Activated T-cell treated with anti-CD3 and anti-CD28 coated beads, Interleukin-2, amount 50 U/mL, for 1 hour (primary cell): ENCODE data around the gene ITGAV.
"Not testable (repeated sequence)": the region's sequence is repeated elsewhere in the genome, so short reads cannot be mapped to it uniquely, and the experiment has no call there.

ENCODE experiments used
- DNase-seq: peaks from one replicate; pipeline ENCODE4 v3.0.0-alpha.2; 2020

The ITGAV gene

DNA sequence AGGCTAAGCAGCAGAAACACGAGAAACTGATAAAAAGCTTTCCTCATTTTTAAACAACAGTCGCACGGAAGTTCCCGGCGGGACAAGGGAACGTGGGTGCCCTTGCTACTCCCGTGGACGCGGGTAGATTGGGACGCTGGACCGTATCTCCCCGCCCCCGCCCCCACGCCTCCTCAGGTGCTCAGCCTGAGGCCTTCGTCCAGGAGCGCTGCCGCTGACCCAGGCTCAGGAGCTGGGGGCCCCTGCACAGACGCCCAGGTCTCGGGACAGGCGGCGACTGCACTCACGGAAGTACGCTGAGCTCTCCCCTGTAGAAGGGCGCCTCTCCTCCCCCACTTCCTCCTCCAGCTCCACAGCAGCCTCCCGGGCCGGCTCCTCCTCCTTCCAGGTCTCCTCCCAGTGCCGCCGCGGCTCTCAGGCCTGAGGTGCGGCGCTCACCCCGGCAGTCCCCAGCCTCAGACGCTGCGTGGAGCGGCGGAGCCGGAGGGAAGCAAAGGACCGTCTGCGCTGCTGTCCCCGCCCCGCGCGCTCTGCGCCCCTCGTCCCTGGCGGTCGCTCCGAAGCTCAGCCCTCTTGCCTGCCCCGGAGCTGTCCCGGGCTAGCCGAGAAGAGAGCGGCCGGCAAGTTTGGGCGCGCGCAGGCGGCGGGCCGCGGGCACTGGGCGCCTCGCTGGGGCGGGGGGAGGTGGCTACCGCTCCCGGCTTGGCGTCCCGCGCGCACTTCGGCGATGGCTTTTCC lies at the start of gene ITGAV:
TSS of gene ITGAV (plus strand) at position 445 of the 738 bp plus-strand sequence. CDS start at position 728, 283 bp downstream.
- DNase-seq = peak; percentile 80

DNA sequence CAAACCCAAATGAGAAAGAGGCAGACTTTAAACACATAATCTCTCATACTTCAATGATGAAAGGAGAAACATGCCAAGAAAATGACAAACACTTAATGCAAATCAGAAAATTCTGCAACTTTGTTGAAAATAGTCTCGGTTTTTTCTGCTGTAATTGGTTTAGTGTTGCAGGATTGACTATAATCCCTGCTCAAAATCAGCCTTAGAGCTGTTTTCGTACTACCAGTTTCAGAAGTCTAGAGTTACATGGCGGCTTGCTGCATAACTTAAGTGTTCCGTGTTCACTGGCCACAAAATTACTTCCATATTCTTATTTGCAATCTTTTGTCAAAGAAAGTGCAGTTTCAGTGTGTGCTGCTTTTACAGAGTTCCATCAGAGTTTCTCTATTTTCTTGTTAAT lies 48.9 kb upstream of the ITGAV start:
- no peak for DNase-seq

DNA sequence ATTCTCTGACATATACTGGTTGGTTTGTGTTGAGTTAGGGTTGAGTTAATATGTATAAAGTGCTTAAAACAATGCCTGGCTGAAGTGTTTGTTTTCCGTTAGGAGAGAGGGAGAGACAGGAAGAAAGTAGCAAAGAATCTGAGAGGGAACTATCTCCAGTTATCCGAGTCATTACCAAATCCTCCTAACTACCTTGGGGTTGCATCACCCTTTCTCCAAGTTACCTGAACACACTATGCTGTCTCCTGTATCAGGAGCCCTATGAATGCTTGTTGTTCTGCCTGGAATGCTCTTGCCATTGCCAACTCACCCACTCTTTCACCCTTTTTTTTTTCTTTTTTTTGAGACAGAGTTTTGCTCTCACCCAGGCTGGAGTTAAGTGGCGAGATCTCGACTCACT lies 47.9 kb upstream of the ITGAV start:
- DNase-seq = no peak

DNA sequence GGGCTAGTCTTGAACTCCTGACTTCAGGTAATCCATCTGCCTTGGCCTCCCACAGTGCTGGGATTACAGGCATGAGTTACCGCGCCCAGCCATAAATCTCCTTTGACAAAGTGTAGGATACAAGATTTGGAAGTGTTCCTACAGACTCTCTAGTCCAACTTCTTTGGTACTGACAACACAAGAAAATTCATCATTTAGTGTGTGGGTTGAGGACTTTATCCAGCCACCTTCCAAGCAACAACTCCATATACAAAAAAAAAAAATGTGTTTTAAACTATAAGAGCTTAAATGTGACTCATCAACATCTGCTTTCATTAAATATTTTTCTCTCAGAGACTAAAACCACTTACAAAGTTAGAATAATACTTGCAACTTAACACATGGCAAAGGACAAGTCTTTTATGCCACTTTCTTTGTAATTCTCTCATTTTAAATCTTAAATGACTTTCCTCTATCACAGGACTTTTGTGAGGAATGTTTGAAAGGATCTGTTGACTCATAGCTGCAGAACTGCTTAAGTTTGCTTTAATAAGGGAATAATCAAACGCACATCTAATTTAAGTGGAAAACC lies 46.2 kb upstream of the ITGAV start:
- DNase-seq = no peak

DNA sequence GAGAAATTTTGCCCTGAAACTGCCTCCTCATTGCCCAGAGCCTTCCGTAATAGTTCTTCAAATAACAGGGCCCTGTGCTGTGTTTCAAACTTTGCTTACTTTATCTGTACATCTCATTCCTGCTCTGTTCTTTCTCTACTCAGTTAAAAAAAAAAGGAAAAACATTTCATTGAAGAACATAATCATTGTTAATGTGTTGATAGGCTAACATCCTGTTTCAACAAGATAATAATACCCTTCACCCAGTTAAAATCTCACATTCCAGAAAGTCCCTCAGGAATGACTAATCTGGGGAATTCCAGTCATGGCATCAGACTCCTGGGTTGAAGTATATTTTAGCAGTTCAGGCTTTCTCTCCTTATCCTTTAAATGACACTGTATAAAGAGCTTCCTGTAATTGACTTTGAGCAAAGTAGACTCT lies 45.6 kb upstream of the ITGAV start:
- DNase-seq = no peak

DNA sequence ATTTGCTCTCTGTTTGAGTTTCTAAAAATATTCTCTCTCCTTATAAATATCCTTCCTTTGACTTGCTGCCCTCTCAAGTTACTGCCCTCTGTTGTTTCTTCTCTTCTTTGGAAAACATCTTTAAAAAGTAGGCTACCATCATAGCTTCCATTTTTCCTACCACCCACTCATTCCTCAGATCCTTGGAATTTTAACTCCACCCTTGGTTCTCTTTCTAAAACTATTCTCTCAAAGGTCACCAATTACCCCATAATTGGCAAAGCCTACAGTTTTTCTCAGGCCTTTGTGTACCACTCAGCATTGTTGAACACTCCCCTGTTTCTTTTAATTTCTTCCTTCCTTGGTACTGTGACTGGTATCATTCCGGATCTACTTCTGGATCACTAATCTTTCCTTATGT lies 43.0 kb upstream of the ITGAV start:
- DNase-seq = no peak

DNA sequence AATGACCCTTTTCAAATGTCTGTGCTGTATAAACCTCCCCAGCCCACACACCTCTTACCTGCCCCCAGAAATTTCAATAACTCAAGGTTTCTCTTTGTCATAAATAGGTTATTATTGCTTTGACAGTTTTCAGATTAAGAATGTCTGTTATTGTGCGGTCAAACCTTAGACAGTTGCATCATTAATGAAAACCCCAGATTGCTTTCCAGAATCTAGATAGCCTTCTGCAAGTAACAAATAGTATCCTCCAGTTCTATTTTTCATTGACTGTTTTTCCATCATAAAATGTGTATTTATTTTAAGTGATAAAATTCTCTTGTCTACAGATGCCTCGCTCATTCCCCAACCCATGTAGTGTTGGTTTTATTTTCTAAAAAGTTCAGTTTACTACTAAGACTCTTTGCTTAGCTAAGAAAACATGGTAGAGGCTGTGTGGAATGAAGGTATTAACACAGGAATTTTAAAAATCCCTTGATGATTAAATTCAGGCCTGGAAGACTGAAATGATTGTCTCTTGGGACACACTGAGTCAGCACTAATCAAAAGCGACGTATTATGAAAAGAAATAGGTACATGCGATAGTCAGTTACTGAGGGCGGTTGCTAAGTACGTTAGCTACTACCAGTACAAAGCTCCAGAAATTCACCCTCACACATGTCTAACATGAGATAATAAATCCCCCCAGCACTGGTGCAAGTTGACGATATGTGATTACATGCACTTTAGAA lies 38.4 kb upstream of the ITGAV start:
- DNase-seq = no peak

DNA sequence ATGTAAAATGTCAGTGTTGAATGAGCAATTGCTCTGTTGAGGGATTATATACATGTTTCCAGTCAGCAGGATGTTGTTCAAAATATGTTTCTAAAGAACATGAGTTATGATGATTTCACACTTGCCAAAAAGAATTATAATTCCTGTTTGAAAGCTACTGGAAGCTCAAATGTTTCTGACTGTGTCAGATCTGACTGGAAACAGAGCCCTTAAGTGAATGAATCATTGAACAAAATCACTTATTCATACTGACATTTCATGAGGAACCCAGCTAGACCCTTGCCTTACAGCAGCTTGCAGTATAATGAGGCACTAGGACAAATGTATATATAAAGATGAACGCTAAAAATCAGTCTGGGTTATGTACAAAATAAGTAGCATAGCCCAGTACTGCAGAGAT lies 35.4 kb upstream of the ITGAV start:
- DNase-seq = no peak

DNA sequence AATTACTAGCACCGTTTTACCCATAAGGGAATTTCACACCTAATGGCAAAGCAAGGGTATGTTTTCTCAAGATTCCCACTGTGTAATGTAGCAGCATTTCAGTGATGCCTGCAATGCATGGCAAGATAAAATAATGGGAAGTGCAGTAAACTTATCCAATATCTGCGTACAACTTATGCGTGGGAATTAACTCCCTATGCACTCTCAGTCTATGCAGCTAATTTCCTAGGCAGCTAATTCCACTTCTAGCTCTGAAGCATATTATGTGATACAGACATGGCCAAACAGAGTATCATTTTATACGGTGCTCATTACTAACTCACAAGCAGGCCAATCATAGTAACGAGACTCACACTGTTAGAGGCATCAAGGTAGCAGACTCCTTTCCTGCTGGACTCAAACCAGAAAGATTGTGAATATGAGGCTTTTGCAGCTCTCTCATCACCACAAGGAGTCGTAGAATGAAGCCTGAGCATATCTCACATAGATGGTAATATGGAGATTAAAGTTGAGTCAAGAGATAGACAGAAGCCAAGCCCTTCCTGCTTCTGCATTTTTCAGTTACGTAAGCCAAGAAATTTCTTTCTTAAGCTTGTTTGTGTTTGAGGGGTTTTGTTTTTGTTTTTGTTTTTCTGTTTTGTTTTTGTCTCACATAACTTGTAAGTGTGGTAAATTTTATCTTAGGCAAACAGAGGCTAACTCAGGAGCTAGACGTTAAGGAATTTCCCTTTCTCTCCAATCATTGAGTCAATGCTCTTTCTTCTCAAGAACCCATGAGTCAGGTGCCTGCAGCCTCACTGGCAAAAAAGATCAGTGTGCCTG lies 34.8 kb upstream of the ITGAV start:
- no peak for DNase-seq

DNA sequence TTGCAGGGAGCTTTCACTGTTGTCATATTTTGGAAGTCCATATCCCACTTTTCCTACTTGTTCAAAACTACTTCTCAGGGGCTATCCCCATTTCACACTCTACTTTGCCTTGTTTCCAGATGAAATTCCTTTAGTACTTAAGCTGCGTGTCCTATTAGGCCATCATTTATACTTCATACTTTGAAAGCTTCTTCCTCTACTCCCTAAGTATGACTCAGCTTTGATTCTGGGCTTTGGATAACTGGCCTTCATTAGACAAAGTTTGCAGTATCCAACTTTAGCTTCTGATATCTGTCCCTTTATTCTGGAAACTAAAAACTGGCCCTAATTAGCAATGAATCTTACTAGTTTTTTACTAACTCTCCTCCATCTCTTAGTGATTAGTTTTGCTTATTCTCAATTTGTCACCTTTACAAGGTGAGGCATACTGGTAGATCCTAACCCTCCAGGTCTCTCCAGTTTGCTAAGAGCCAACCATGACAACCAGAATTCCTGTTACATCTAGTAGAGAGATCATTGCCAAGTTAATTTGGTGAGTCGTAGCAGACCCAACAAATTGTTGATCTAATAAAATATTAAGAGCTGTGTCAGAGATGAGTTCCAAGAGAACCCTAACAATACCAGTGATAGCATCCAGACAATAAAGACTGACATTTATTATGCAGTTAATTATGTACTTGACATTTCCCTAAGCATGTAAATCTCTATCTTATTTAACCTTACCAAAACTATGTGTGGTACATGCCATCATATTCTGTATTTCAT lies 31.2 kb upstream of the ITGAV start:
- DNase-seq = no peak

DNA sequence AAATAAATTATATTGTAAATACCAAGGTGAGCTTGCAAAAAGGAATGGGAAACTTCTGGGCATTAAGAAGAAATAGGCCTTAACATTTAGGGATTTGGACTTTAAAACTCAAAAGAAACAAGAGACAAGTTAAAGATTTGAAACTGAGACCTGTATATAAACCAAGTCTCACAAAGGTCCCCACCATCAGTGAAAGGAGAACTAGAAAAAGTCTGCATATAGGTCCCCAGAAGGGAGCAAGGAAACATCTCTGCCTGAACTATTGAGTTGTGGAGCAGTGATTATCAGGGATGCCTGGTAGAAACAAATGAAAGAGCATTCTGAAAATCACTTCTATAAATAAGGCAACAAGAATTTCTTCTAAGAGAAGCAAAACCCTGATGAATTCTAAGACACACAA lies 30.5 kb upstream of the ITGAV start:
- DNase-seq = no peak

DNA sequence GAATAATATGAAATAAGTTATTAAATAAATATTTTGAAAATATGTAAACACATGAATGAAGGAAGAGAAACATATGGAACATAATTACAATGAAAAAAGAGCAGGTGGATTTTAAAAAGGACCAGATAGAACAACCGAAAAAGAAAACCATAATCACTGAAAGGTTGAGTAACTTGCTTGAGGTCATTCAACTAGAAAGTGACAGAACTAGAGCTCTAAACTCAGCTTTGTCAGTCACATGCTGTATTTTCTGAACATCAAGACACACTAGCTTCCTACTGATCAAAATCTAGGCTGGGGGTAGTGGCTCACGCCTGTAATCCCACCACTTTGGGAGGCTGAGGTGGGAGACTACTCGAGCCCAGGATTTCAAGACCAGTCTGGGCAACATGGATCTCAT lies 30.0 kb upstream of the ITGAV start:
- DNase-seq = no peak

DNA sequence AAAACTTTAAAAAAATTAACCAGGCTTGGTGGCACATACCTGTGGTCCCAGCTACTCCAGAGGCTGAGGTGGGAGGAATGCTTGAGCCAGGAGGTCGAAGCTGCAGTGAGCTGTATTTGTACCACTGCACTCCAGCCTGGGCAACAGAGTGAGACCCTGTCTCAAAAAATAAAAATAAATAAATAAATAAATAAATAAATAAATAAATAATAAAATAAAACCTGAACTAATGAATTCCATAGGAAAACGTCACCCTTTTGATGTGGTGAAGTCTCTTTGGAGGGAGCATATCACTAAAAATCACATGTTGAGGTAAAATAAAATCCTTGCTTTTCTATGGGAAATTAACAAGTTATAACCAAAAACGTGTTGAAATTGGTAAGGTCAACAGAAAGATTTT lies 29.6 kb upstream of the ITGAV start:
- no peak for DNase-seq

DNA sequence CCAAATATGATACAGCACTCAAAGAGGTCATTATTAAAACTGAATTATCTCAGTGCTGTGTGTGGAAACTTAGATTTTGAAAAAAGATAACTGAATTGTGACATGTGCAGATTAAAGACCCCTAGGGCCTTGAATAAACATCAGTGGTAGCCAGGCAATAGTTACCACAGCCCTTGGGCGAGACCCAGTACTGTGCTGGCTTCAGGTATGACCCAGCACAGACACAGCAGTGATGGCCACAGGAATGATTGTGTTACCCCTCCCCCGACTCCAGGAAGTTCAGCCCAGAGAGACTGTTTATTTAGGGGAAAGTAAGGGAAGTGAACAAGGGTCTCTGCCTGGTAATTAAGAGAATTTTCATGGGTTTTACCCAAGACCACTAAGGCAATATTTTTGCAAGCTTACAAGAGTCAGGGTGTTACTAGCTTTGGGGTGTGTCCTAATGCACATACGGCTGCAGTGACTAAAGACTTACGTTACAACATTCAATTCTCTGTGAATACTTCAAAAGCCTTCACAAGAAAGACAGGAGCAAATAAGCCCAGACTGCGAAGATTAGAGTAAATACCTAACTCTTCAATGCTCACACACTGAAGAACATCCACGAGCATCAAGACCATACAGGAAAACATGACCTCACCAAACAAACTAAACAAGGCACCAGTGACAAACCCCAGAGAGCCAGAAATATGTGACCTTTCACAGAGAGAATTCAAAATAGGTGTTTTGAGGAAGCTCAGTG lies 28.2 kb upstream of the ITGAV start:
- no peak for DNase-seq

DNA sequence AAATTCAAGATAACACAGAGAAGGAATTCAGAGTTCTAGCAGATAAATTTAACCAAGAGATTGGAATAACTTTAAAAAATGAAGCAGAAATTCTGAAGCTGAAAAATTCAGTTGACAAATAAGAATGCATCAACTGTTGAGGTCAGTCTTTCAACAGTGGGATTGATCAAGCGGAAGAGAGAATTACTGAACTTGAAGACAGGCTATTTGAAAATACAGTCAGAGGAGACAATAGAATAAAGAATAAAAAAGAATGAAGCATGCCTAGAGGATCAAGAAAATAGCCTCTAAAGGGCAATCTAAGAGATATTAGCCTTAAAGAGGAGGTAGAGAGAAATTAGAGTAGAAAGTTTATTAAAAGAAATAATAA lies 27.7 kb upstream of the ITGAV start:
- DNase-seq = no peak

DNA sequence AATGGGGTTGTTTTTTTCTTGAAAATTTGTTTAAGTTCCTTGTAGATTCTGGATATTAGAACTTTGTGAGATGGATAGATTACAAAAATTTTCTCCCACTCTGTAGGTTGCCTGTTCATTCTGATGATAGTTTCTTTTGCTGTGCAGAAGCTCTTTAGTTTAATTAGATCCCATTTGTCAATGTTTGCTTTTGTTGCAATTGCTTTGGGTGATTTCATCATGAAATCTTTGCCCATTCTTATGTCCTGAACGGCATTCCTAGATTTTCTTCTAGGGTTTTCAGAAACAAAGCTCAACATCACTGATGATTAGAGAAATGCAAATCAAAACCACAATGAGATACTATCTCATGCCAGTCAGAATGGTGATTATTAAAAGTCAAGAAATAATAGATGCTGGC lies 21.3 kb upstream of the ITGAV start:
- not testable (repeated sequence) for DNase-seq

DNA sequence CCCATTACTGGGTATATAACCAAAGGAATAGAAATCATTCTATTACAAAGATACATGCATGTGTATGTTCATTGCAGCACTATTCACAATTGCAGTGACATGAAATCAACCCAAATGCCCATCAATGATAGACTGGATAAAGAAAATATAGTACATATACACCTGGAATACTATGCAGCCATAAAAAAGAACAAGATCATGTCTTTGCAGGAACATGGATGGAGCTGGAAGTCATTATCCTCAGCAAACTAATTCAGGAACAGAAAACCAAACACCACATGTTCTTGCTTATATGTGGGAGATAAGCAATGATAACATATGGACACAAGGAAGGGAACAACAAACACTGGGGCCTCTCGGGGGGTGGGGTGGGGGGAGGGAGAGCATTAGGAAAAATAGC lies 20.7 kb upstream of the ITGAV start:
- not testable (repeated sequence) for DNase-seq

DNA sequence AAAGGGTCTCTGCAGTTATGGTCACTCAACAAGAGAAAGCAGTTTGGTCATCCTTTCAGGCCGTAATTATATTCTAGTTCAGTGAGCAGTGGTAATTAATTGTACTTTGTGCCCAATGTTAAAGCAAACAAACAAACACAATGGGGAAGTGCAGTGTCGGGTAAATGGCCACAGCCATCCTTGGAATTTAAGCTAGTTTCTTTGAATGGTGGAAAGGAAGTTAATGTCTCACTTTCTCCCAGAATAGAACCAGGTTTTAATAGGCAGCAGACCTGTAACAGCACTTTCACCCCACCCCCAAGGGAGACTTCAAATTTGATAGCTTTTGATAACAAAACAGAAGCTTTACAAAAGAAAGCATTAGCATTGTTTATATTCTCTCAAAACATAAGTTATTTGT lies 20.0 kb upstream of the ITGAV start:
- DNase-seq = no peak

DNA sequence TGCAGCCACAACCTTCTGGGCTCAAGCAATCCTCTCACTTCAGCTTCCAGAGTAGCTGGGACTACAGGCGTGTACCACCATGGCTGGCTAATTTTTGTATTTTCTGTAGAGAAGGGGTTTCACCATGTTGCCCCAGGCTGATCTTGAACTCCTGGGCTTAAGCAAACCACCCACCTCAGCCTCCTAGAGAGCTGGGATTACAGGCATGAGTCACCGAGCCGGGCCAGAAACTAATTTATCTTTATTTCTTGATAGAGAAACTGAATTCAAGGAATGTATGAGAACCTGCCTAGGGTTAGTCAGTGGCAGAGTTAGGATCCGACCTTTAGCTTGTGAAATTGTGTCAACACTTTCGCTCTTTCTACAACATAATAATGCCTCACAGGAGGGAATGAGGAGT lies 19.3 kb upstream of the ITGAV start:
- DNase-seq = no peak

DNA sequence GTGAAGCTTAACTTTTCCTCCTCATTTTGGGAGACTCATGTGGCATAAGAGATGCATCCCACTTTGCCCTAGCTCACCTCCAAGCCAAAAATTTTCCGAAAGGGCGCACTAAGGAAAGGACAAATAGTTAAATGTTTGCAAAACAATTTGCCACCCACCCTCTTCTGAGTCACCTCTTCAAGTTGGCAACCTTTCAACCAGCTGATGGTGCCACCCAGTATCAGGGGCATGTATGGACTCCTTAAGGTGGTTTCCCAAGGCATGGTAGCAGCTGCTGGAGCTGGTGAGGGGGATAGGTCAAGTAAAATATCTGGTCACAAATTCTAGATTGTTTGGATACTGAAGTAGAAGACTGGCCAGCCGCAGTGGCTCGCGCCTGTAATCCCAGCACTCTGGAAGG lies 17.2 kb upstream of the ITGAV start:
- DNase-seq = no peak

DNA sequence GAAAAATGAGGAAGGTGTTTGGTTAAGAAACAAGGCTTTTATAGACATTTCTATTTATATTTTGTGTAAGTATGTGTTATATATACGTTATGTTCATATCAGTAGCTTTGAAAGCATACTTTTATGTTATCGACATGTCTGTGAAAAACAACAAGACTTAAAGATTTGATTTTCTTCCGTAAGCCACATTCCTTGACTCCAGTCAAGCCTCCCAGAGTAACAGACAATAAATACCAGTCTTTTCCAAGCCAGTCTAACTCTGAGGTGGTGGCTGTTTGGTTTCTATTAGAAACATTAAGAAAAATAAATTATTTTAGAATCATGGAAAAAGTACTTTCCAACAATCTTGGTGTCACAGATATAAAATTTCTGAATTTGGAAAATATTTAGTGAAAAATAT lies 16.3 kb upstream of the ITGAV start:
- DNase-seq = no peak

DNA sequence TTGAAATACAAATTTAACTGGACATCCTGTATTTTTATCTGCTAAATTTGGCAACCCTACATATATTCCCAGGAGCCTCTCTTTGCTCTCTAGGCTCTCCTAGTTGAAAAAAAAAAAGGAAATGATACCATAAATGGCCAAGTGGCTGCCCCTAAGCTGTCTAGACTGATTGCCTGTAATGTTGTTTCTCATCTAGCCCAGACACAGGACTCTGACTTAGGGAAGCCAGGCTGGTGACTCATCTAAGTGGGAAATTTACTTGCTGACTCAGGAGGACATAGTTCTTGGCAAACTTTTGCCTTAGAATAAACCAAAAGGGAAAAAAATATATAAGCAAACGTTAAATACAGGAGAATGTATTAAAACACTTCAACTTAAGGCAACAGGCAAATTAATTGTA lies 14.6 kb upstream of the ITGAV start:
- no peak for DNase-seq
